ENCODE measurements around the gene C14orf119. TPM values are rescaled to one million over a fixed set of nuclear protein-coding genes. Genes with fewer than 3 reads are reported as not detected.

Gene C14orf119
- total and polyA plus RNA-seq, 2 donors from 2014 or later: 42.8 to 56.6 TPM

- no peaks in the 10 kb centered on the region for H3K27me3 ChIP-seq (ENCODE audit: control insufficient read depth, insufficient read depth, low read length)
- H3K9me3 ChIP-seq (ENCODE audit: control insufficient read depth in 2 of 3, insufficient read depth in 1 of 3, low read length in 3 of 3): no peaks in the 10 kb centered on the region
- no peak for TF ChIP-seq CTCF (IDR thresholded peaks at IDR 0.05; ENCODE audit: borderline replicate concordance, extremely low read depth, insufficient read depth)
- DNase-seq (no peak), FAIRE-seq (no peak)
- intact Hi-C loops (cut with DNase I): no loop called here
- H3K27ac ChIP-seq (ENCODE audit: low read depth in 2 of 2, low read length in 2 of 2): no peak overlapping the region
- H3K9ac ChIP-seq (ENCODE audit: low read length in 3 of 3): no peak overlapping the region
- H3K4me3 ChIP-seq (ENCODE audit: low read length in 3 of 3): no peak overlapping the region
- H3K36me3 ChIP-seq (ENCODE audit: control insufficient read depth in 2 of 3, insufficient read depth in 3 of 3, low read length in 3 of 3): peaks cover 0 to 32% (median 6%) of the 10 kb centered on the region in 3 donors
- H3K4me1 ChIP-seq (ENCODE audit: control insufficient read depth in 2 of 3, insufficient read depth in 2 of 3, low read depth in 1 of 3, low read length in 3 of 3): peaks cover 0 to 10% (median 5%) of the 10 kb centered on the region in 3 donors
Measured at GRCh38 chr14:23146980-23147379, 51.7 kb downstream of the C14orf119 start.

- DNase-seq: no peak
- Histone ChIP-seq H3K4me1 (ENCODE audit: control insufficient read depth in 2 of 3, insufficient read depth in 2 of 3, low read depth in 1 of 3, low read length in 3 of 3) (peaks cover 0 to 10% (median 5%) of the 10 kb centered on the region in 3 donors), H3K4me3 (ENCODE audit: low read length in 3 of 3) (no peak overlapping the region), H3K9me3 (ENCODE audit: control insufficient read depth in 2 of 3, insufficient read depth in 1 of 3, low read length in 3 of 3) (no peaks in the 10 kb centered on the region), H3K27me3 (ENCODE audit: control insufficient read depth, insufficient read depth, low read length) (no peaks in the 10 kb centered on the region), H3K27ac (ENCODE audit: low read depth in 2 of 2, low read length in 2 of 2) (no peak overlapping the region), H3K9ac (ENCODE audit: low read length in 3 of 3) (no peak overlapping the region), H3K36me3 (ENCODE audit: control insufficient read depth in 2 of 3, insufficient read depth in 3 of 3, low read length in 3 of 3) (peaks cover 0 to 28% (median 6%) of the 10 kb centered on the region in 3 donors)
- intact Hi-C loops (cut with DNase I): no loop called here
- no peak for FAIRE-seq
- no peak for TF ChIP-seq CTCF (IDR thresholded peaks at IDR 0.05; ENCODE audit: borderline replicate concordance, extremely low read depth, insufficient read depth)
Measured at GRCh38 chr14:23147676-23148075, 52.4 kb downstream of the C14orf119 start.

GRCh38 chr14:23148591-23149249 is 53.4 kb downstream of the C14orf119 start:
- Histone ChIP-seq H3K9ac (ENCODE audit: low read length in 3 of 3) (no peak overlapping the region), H3K4me3 (ENCODE audit: low read length in 3 of 3) (no peak overlapping the region), H3K27ac (ENCODE audit: low read depth in 2 of 2, low read length in 2 of 2) (no peak overlapping the region), H3K9me3 (ENCODE audit: control insufficient read depth in 2 of 3, insufficient read depth in 1 of 3, low read length in 3 of 3) (no peaks in the 10 kb centered on the region), H3K4me1 (ENCODE audit: control insufficient read depth in 2 of 3, insufficient read depth in 2 of 3, low read depth in 1 of 3, low read length in 3 of 3) (peaks cover 0 to 14% (median 6%) of the 10 kb centered on the region in 3 donors), H3K36me3 (ENCODE audit: control insufficient read depth in 2 of 3, insufficient read depth in 3 of 3, low read length in 3 of 3) (peaks cover 0 to 21% (median 2%) of the 10 kb centered on the region in 3 donors), H3K27me3 (ENCODE audit: control insufficient read depth, insufficient read depth, low read length) (no peaks in the 10 kb centered on the region)
- TF ChIP-seq CTCF (IDR thresholded peaks at IDR 0.05; ENCODE audit: borderline replicate concordance, extremely low read depth, insufficient read depth): no peak
- intact Hi-C loops (cut with DNase I): no loop called here
- FAIRE-seq: no peak
- no peak for DNase-seq

All from kidney (tissue), 14 donors.